ENCODE measurements around the gene DHH.

GRCh38 chr12:49041036-49041880, 53.3 kb downstream of the DHH start:
- TF ChIP-seq CTCF (conservative IDR thresholded peaks at IDR 0.05; ENCODE audit: low read length) (no peak), EZH2phosphoT487 (IDR thresholded peaks at IDR 0.05; ENCODE audit: borderline replicate concordance, low read depth, low read length) (no peak)
